Measurements from ENCODE around the gene SLC25A1.
"Not testable (repeated sequence)": the region's sequence is repeated elsewhere in the genome, so short reads cannot be mapped to it uniquely, and the experiment has no call there.

Gene SLC25A1

DNA sequence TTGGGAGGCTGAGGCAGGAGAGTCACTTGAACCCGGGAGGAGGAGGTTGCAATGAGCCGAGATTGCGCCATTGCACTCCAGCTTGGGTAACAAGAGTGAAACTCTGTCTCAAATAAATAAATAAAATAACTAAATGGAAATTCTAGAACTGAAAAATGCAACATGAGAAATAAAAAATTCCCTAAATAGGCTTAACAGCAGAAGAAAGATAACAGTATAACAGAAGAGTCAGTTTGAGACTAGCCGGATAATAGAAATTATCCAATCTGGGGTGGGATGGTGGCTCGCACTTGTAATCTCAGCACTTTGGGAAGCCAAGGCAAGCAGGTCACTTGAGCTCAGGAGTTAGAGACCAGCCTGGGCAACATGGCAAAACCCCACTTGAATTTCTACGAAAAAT lies 14.1 kb downstream of the SLC25A1 start (continued):
- TF ChIP-seq, protein P1, sequence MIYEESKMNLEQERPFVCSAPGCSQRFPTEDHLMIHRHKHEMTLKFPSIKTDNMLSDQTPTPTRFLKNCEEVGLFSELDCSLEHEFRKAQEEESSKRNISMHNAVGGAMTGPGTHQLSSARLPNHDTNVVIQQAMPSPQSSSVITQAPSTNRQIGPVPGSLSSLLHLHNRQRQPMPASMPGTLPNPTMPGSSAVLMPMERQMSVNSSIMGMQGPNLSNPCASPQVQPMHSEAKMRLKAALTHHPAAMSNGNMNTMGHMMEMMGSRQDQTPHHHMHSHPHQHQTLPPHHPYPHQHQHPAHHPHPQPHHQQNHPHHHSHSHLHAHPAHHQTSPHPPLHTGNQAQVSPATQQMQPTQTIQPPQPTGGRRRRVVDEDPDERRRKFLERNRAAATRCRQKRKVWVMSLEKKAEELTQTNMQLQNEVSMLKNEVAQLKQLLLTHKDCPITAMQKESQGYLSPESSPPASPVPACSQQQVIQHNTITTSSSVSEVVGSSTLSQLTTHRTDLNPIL (CRISPR knock-in tag; IDR thresholded peaks at IDR 0.05; ENCODE audit: low read depth), result no peak
- TF ChIP-seq ZC3H10 (CRISPR knock-in tag; IDR thresholded peaks at IDR 0.05) (no peak), TCF4 (CRISPR knock-in tag; IDR thresholded peaks at IDR 0.05; ENCODE audit: borderline replicate concordance) (no peak), PPARA (CRISPR knock-in tag; IDR thresholded peaks at IDR 0.05; ENCODE audit: borderline replicate concordance) (no peak), ZNF565 (CRISPR knock-in tag; conservative IDR thresholded peaks at IDR 0.05; ENCODE audit: low read depth) (no peak), ZFP30 (CRISPR knock-in tag; IDR thresholded peaks at IDR 0.05) (no peak), CSDC2 (CRISPR knock-in tag; IDR thresholded peaks at IDR 0.05) (no peak)
- TF ChIP-seq, protein P2, sequence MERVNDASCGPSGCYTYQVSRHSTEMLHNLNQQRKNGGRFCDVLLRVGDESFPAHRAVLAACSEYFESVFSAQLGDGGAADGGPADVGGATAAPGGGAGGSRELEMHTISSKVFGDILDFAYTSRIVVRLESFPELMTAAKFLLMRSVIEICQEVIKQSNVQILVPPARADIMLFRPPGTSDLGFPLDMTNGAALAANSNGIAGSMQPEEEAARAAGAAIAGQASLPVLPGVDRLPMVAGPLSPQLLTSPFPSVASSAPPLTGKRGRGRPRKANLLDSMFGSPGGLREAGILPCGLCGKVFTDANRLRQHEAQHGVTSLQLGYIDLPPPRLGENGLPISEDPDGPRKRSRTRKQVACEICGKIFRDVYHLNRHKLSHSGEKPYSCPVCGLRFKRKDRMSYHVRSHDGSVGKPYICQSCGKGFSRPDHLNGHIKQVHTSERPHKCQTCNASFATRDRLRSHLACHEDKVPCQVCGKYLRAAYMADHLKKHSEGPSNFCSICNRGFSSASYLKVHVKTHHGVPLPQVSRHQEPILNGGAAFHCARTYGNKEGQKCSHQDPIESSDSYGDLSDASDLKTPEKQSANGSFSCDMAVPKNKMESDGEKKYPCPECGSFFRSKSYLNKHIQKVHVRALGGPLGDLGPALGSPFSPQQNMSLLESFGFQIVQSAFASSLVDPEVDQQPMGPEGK (CRISPR knock-in tag; IDR thresholded peaks at IDR 0.05; ENCODE audit: borderline replicate concordance), result no peak
- TF ChIP-seq, protein P3, sequence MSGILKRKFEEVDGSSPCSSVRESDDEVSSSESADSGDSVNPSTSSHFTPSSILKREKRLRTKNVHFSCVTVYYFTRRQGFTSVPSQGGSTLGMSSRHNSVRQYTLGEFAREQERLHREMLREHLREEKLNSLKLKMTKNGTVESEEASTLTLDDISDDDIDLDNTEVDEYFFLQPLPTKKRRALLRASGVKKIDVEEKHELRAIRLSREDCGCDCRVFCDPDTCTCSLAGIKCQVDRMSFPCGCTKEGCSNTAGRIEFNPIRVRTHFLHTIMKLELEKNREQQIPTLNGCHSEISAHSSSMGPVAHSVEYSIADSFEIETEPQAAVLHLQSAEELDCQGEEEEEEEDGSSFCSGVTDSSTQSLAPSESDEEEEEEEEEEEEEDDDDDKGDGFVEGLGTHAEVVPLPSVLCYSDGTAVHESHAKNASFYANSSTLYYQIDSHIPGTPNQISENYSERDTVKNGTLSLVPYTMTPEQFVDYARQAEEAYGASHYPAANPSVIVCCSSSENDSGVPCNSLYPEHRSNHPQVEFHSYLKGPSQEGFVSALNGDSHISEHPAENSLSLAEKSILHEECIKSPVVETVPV (CRISPR knock-in tag; IDR thresholded peaks at IDR 0.05), result no peak

DNA sequence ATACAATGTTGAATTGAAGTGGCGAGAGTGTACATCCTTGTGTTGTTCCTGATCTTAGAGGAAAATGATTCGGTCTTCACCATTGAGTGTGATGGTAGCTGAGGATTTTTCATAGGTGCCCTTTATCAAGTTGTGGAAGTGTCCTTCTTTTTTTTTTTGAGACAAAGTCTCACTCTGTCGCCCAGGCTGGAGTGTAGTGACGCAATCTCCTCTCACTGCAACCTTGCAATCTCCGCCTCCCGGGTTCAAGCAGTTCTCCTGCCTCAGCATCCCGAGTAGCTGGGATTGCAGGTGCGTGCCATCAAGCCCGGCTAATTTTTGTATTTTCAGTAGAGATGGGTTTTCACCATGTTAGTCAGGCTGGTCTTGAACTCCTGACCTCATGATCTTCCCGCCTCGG lies 19.9 kb downstream of the SLC25A1 start:
- not testable (repeated sequence) for ATAC-seq

DNA sequence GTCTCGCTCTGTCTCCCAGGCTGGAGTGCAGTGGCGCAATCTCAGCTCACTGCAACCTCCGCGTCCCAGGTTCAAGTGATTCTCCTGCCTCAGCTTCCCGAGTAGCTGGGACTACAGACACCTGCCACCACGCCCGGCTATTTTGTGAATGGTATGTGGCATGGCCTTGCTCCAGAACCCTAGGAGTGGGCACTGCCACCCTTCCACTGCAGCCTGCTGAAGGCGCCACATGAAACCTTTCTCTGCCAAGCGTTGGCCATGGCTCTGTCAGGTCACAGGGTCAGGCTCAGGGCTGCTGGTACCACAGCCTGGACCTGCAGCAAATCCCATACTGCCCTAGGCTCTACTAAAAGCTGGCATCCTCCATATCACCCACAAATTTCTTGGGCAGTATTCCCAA lies 22.4 kb downstream of the SLC25A1 start:
- not testable (repeated sequence) for ATAC-seq

DNA sequence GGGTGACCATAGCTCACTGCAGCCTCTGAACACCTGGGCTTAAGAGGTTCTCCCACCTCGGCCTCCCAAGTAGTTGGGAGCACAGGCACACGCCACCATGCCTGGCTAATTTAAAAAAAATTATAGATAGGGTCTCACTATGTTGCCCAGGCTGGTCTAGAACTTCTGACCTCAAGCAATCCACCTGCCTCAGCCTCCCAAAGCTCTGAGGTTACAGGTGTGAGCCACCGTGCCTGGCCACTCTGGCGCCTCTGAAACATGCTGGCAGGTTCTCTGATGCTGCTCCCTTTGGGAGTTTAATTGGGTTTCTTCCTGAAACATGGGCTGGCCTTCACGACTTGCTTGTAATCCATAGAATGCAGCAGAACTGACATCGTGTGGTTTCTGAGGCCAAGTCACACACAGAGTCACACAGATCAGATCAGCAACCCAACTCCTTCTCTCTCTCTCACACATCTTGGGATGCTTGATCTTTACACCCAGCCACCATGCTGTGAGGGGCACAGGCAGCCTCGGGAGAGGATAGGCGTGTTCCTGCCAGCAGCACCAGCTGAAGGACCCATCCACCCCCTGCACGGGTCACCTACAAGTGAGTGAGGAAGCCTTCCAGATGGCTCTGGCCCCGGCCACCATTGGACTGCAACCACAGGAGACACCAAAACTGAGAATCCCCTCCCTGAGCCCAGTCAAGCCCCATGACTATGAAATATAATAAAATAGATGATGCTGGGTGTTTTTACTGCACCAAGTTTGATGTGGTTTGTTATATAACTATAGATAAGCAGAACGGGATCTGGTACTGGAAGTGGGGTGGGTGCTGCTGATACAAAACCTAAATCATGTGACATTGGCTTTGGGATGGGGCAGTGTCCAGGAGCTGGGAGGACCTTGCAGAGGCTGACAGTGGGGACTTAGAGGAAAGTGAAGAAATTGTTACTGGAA lies 25.3 kb downstream of the SLC25A1 start:
- TF ChIP-seq, protein P2 (CRISPR knock-in tag; IDR thresholded peaks at IDR 0.05; ENCODE audit: borderline replicate concordance), result no peak
- no peak for TF ChIP-seq ZC3H10 (CRISPR knock-in tag; IDR thresholded peaks at IDR 0.05)
- TF ChIP-seq ARNTL (CRISPR knock-in tag; IDR thresholded peaks at IDR 0.05; ENCODE audit: borderline replicate concordance, low read depth), result no peak
- TF ChIP-seq, protein P4, sequence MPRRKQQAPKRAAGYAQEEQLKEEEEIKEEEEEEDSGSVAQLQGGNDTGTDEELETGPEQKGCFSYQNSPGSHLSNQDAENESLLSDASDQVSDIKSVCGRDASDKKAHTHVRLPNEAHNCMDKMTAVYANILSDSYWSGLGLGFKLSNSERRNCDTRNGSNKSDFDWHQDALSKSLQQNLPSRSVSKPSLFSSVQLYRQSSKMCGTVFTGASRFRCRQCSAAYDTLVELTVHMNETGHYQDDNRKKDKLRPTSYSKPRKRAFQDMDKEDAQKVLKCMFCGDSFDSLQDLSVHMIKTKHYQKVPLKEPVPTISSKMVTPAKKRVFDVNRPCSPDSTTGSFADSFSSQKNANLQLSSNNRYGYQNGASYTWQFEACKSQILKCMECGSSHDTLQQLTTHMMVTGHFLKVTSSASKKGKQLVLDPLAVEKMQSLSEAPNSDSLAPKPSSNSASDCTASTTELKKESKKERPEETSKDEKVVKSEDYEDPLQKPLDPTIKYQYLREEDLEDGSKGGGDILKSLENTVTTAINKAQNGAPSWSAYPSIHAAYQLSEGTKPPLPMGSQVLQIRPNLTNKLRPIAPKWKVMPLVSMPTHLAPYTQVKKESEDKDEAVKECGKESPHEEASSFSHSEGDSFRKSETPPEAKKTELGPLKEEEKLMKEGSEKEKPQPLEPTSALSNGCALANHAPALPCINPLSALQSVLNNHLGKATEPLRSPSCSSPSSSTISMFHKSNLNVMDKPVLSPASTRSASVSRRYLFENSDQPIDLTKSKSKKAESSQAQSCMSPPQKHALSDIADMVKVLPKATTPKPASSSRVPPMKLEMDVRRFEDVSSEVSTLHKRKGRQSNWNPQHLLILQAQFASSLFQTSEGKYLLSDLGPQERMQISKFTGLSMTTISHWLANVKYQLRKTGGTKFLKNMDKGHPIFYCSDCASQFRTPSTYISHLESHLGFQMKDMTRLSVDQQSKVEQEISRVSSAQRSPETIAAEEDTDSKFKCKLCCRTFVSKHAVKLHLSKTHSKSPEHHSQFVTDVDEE (CRISPR knock-in tag; IDR thresholded peaks at IDR 0.05), result no peak
- TF ChIP-seq CSDC2 (CRISPR knock-in tag; IDR thresholded peaks at IDR 0.05), result no peak
- no peak for TF ChIP-seq ZNF8 (CRISPR knock-in tag; IDR thresholded peaks at IDR 0.05)
- no peak for TF ChIP-seq PPARA (CRISPR knock-in tag; IDR thresholded peaks at IDR 0.05; ENCODE audit: borderline replicate concordance)
- no peak for TF ChIP-seq ZNF565 (CRISPR knock-in tag; conservative IDR thresholded peaks at IDR 0.05; ENCODE audit: low read depth)
- no peak for TF ChIP-seq ZFP30 (CRISPR knock-in tag; IDR thresholded peaks at IDR 0.05)
- TF ChIP-seq BACH2 (CRISPR knock-in tag; IDR thresholded peaks at IDR 0.05; ENCODE audit: borderline replicate concordance), result no peak
- TF ChIP-seq, protein P5, sequence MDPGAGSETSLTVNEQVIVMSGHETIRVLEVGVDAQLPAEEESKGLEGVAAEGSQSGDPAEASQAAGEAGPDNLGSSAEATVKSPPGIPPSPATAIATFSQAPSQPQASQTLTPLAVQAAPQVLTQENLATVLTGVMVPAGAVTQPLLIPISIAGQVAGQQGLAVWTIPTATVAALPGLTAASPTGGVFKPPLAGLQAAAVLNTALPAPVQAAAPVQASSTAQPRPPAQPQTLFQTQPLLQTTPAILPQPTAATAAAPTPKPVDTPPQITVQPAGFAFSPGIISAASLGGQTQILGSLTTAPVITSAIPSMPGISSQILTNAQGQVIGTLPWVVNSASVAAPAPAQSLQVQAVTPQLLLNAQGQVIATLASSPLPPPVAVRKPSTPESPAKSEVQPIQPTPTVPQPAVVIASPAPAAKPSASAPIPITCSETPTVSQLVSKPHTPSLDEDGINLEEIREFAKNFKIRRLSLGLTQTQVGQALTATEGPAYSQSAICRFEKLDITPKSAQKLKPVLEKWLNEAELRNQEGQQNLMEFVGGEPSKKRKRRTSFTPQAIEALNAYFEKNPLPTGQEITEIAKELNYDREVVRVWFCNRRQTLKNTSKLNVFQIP (CRISPR knock-in tag; IDR thresholded peaks at IDR 0.05; ENCODE audit: borderline replicate concordance, low read depth), result no peak
- TF ChIP-seq, protein P3 (CRISPR knock-in tag; IDR thresholded peaks at IDR 0.05), result no peak
- TF ChIP-seq TOX (CRISPR knock-in tag; IDR thresholded peaks at IDR 0.05; ENCODE audit: borderline replicate concordance), result no peak
- TF ChIP-seq, protein P1 (CRISPR knock-in tag; IDR thresholded peaks at IDR 0.05; ENCODE audit: low read depth), result no peak
- no peak for TF ChIP-seq ZNF70 (CRISPR knock-in tag; IDR thresholded peaks at IDR 0.05)
- ATAC-seq, result no peak
